ENCODE results near the gene CLEC18C.
"Not testable (repeated sequence)": the region's sequence is repeated elsewhere in the genome, so short reads cannot be mapped to it uniquely, and the experiment has no call there.

CLEC18C gene

DNA sequence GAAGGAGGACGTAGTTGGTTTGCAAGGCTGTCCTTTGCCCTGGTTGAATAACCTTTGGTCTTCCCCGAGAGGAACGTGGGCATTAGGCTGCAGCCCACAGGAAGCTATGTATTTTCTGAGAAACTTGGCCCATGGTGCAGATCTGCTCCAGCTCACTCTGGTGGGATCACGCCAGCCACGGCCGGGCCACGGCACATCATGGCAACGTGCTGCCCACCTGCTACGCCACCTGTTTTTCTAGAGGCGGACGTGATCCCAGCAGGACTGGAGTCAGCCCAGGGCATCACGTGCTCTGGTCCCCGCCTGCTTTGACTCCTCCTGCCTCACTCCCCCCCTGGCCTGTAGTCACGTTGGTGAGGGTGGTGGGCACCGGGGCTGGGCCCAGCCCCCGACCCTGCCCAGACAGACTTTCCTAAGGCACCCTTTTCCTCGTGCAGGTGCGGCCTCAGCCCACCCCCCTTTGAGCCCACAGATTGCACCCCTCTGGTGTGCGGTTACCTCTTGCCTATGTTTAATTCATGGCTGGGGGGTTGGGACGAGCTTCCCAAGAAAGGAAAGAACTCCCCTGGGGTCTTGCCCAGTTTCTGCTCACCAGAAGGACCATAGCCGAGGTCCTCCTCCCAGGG lies at the start of gene CLEC18C:
TSS of gene CLEC18C (plus strand) at position 576 of the 626 bp plus-strand sequence. CDS start 492 bp downstream, outside the sequence.
- DNase-seq (ENCODE audit: low spot score) = not testable (repeated sequence)

DNA sequence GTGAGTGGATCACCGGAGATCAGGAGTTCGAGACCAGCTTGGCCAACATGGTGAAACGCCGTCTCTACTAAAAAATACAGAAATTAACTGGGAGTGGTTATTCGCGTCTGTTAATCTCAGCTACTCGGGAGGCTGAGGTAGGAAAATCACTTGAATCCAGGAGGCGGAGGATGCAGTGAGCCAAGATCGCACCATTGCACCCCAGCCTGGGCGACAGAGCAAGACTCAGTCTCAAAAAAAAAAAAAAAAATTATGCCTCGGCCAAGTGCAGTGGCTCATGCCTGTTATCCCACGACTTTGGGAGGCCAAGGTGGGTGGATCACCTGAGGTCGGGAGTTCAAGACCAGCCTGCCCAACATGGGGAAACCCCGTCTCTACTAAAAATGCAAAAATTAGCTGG lies 49.8 kb upstream of the CLEC18C start:
- not testable (repeated sequence) for DNase-seq (ENCODE audit: low spot score)

DNA sequence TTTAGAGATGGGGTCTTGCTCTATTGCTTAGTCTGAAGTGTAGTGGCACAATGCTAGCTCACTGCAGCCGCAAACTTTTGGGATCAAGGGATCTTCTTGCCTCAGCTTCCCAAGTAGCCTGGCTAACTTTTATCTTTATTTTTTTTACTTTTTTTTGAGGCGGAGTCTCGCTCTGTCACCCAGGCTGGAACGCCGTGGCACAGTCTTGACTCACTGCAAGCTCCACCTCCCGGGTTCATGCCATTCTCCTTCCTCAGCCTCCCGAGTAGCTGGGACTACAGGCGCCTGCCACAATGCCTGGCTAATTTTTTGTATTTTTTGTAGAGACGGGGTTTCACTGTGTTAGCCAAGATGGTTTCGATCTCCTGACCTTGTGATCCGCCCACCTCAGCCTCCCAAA lies 47.4 kb upstream of the CLEC18C start:
- not testable (repeated sequence) for DNase-seq (ENCODE audit: low spot score)

DNA sequence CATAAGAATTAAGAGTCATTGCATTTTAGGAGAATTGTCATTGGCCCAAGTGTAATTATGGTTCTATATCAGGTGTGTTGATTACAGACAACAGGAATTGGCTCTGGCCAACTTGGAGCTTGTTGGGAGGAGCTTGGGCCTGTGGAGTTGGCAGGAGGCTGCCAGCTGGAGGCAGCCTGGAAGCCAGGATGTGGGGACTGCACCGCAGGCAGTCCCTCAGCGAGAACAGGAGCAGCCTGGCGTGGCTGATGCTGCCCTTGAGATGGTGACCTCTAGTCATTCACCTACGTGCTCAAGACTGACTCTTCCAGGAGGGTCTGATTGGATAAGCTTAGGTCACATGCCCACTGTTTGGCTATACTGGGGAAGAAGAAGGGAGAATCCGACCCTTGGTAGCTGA lies 45.9 kb upstream of the CLEC18C start:
- DNase-seq (ENCODE audit: low spot score) = not testable (repeated sequence)

DNA sequence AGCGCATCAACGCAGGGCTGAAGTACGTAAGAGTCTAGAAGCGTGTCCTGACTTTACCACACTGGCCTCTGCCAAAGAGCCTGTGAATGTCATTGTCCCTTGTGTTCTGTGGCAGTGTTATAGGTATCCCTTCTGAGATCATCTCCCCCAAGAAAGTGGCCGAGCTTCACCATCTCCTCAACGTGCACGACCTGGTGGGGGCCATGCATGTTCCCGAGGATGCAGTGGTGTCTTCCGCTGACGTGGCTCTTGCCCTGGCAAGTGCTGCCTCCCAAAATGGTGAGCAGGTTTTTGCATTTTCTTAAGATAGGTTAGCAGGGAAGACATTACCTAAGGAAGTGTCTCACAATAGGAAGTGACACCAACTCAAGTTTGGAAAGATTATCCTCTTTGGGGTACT lies 44.7 kb upstream of the CLEC18C start:
- not testable (repeated sequence) for DNase-seq (ENCODE audit: low spot score)

DNA sequence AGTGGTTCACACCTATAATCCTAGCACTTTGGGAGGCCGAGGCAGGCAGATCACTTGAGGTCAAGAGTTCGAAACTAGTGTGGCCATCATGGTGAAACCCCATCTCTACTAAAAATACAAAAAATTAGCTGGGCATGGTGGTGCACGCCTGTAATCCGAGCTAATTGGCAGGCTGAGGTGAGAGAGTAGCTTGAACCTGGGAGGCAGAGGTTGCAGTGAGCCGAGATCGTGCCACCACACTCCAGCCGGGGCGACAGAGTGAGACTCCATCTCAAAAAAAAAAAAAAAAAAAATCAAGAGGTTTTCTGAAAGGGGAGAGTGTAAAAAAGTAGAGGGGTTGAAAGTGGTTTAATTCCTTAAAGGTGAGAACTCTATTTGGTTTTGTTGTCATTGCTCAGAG lies 37.8 kb upstream of the CLEC18C start:
- DNase-seq (ENCODE audit: low spot score) = not testable (repeated sequence)

DNA sequence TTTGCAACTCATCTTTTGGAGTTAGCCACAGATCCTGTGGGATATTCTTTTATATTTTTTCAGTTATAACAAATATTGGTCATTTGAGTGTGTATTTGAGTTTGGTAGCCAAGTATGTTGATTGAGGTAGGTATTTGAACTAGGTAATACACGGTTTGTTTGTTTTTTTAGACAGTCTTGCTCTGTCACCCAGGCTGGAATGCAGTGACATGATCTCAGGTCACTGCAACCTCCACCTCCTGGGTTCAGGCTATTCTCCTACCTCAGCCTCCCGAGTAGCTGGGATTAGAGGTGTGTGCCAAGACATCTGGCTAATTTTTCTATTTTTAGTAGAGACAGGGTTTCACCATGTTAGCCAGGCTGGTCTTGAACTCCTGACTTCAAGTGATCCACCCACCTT lies 37.0 kb upstream of the CLEC18C start:
- DNase-seq (ENCODE audit: low spot score) = not testable (repeated sequence)

DNA sequence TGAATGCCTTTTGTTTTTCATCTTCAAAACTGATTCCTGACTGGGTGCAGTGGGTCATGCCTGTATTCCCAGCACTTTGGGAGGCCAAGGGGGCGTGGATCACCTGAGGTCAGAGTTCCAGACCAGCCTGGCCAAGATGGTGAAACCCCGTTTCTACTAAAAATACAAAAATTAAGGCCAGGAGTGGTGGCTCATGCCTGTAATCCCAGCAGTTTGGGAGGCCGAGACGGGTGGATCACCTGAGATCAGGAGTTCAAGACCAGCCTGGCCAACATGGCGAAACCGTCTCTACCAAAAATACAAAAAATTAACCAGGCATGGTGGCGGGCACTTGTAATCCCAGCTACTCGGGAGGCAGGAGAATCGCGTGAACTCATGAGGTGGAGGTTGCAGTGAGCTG lies 30.8 kb upstream of the CLEC18C start:
- DNase-seq (ENCODE audit: low spot score) = not testable (repeated sequence)

DNA sequence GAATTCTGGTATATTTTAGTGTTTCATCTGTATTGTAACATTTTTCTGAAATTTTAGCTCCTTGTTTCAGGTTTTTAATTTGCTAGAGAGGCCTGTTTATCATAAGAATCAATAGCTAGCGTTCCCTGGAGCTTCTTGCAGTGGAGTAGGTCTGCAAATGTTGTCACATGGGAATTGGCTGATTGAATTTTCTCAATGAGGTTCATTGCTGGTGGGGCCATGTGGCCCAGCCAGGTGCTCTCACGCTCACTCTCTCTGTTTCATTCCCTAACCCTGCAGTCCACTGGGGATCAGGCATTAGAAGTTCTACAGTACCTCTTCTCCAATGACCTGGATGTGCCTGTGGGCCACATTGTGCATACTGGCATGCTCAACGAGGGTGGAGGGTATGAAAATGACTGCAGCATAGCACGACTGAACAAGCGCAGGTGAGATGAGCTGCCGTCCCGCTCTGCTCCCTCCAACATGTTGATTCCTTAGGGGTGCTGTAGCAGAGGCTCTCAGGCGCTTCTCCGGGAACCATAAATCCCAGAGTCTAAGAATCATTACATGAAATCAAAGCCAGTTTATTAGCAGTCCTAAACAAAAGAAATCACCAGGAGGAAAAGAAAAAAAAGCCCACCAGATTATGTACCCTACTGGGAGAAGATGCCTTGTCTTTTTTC lies 30.2 kb upstream of the CLEC18C start:
- DNase-seq (ENCODE audit: low spot score) = not testable (repeated sequence)

DNA sequence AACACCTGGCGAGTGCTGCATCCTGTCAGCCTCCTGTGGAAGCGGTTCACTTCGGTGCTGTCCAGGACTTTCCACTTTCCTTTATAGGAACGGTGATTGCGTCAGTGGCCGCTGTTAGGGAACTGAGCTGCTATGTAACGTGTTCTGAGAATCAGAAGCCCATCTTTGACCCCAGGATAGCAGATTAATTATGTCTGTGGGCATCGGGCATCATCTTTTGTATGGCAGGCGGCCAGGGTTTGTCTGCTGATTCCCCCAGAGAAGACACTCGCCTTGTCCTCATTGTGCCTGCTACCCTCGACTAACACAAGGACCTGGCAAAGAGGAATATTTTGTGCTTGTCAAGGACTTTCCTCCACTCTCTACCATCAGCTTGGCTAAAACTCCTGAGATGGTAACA lies 25.7 kb upstream of the CLEC18C start:
- DNase-seq (ENCODE audit: low spot score) = not testable (repeated sequence)

DNA sequence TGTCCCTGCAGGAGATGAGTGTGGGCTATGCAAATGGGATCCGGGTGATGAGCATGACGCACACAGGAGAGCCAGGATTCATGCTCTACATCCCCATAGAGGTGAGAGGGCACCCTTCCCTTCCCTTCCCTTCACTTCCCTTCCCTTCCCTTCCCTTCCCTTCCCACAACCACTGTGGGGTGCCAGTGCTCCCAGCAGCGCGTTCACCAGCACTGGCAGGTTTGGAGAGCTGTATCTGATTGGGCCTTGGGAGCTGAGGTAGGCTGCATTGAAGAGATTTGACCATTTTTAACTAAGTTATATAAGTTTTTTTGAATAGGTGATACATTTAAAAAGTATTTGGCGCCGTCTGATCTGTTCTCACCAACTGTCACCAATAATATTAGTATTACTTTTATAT lies 25.1 kb upstream of the CLEC18C start:
- DNase-seq (ENCODE audit: low spot score) = not testable (repeated sequence)

DNA sequence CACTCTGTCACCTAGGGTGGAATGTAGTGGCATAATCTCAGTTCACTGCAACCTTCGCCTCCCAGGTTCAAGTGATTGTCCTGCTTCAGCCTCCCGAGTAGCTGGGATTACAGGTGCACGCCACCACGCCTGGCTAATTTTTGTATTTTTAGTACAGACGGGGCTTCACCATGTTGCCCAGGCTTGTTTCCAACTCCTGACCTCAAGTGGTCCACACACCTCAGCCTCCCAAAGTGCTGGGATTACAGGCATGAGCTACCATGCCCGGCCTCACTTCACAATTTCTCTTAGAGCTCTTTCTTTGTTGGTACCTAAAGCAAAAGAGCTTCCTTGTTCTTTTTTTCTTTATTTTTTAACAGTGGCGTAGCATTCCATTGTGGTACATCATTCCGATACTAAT lies 24.3 kb upstream of the CLEC18C start:
- not testable (repeated sequence) for DNase-seq (ENCODE audit: low spot score)

DNA sequence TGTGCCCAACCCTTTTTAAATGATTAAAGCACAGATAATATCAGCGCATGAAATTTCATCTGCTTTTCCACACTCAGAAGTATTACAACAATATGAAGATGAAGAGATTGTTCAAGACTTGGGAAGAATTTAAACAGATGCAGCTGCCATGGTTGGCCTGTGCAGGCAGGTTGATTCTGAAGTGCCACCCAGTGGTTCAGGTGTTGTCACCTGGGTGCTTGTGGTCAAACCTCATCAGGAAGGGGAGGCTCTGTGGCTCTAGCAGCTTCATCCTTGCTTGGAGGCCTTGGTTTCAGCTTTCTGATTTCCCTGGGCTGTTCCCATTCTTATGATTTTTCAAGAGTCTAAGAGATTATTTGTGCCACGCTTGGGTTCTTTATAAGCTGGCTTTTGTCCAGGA lies 22.2 kb upstream of the CLEC18C start:
- no peak for DNase-seq (ENCODE audit: low spot score)

DNA sequence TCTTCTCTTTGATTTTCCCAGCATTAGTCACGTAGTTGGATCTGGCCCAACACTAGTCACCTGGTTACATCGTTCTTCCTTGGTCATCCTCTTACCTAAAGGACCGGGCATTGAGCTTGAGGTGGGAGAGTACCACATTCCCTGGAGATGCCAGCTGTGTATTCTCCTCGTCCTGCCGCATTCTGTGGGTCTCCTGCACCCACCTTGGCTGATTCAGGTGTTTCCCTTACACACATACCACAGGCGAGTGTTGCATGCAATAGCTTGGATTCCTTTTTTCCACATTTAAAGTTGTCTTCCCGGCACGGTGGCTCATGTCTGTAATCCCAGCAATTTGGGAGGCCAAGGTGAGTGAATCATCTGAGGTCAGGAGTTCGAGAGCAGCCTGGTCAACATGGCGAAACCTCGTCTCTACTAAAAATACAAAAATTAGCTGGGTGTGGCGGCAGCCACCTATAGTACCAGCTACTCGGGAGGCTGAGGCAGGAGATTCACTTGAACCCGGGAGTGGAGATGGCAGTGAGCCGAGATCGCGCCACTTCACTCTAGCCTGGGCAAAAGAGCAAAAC lies 21.6 kb upstream of the CLEC18C start:
- no peak for DNase-seq (ENCODE audit: low spot score)

DNA sequence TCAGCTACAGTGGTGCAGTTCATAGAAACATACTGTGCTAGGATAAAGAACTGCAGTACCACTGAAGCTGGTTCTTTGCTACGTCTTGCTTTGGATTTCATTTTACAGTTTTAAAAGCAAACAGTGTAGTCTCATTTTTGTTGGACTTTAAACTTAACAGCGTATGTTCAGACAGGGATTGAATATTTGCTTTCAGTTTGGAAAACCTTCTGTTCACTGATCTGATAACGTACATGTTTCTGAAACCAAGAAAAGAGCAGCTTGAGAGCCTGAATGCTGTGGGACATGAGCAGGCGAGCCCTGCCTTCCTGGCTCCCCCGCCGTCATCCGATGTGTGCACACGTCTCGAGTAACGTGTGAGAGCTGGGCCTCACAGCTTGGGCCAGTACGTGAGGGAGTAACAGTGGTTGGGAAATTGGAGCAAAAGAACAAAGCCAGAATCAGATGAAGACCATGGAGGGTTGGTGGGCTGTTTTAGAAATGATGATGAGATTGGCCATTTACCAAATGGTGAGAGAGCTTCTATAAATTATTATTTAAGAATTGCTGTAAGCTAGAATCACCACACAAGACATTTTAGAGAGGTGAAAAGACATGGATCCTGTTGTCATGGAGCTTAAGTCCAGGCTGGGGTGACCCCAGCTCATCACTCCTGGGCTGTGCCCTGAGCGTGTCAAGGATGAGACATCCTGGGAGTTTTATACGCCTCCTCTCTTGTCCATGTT lies 20.8 kb upstream of the CLEC18C start:
- no peak for DNase-seq (ENCODE audit: low spot score)

DNA sequence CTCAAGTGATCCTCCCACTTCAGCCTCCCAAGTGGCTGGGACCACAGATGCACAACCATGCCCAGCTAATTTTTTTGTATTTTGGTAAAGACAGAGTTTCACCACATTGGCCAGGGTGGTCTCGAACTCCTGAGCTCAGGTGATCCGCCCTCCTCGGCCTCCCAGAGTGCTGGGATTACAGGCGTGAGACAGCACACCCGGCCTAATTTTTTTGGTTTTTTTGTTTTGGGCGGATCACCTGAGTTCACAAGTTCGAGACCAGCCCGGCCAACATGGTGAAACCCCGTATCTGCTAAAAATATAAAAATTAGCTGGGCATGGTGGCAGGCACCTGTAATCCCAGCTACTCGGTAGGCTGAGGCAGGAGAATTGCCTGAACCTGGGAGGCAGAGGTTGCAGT lies 18.9 kb upstream of the CLEC18C start:
- DNase-seq (ENCODE audit: low spot score) = not testable (repeated sequence)

DNA sequence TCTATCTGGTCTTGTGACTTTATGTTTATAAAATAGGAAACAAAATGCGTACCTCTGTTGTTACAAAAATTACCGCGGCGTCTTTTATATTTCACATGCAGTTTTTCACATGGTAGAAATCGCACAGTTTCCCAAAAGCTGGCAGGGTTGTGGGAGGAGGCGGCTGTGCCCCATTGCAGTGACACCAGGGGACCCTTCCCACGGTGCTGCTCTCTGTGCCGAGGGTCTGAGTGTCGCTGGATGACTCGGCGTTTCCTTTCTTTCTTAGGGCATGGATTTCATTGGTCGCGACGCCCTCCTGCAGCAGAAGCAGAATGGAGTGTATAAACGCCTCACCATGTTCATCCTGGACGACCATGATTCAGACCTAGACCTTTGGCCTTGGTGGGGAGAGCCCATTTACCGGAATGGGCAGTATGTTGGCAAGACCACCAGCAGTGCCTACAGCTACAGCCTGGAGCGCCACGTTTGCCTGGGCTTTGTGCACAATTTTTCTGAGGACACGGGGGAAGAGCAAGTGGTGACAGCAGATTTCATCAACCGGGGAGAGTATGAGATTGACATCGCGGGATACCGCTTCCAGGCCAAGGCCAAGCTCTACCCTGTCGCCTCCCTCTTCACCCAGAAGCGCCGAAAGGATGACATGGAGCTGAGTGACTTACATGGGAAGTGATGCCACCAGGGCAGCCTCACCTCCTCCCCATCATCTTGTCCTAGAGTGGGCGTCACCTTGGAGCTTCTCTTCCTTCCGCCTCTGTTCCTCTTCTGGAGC lies 17.2 kb upstream of the CLEC18C start:
- no peak for DNase-seq (ENCODE audit: low spot score)

DNA sequence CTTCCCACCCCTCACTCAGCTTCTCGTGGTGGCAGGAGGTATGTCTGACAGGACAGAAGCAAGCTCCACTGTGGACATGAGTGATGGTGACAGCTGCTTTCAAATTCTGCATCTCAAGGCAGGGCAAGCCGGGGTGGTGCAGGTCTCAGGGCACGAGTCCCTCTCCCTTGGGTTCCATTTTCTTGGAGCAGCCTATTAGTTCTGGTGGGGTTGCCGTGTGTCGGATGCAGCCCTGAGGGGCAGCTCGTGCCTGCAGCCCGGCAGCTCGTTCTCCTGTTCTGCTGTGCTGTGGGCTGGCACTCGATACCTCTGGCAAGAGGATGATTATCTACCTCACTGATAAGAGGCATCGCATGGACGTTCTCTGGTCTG lies 16.5 kb upstream of the CLEC18C start:
- DNase-seq (ENCODE audit: low spot score) = no peak

DNA sequence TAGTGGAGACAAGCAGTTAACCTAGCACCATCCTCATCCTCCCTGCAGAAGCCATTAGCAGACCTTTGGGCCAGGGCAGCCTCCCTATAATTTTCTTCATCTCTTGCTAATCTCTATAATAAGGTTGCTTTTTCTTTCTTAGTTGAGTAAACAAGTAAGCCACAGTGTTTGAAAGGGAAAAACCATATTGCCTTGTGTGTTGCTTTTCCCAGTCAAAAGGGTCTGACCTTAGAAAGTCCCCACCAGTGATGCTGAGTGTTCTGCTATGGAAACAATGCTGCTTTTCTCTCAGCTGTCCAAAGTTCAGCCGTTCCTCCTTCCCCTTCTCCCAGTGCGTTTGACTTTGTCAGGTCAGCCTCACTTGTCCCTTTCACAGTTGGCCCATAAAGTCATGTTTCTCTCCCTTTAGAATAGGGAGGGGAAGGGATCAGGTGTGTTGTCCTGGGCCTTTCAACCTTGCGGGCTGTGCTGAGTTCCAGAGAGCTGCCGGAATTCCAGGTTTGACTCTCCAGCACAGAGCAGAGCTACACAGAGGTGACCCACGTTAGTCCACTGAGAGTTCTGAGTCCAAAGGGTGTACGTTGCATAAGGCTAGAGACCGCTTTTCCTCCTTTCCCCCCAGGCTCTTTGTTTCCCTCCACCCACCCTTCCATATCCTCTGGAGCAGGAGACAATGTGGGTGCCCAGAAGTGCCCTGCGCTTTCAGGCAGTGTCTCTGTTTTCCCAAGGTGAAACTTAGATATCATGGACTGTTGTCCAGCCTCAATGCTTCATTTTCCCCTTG lies 15.9 kb upstream of the CLEC18C start:
- no peak for DNase-seq (ENCODE audit: low spot score)

DNA sequence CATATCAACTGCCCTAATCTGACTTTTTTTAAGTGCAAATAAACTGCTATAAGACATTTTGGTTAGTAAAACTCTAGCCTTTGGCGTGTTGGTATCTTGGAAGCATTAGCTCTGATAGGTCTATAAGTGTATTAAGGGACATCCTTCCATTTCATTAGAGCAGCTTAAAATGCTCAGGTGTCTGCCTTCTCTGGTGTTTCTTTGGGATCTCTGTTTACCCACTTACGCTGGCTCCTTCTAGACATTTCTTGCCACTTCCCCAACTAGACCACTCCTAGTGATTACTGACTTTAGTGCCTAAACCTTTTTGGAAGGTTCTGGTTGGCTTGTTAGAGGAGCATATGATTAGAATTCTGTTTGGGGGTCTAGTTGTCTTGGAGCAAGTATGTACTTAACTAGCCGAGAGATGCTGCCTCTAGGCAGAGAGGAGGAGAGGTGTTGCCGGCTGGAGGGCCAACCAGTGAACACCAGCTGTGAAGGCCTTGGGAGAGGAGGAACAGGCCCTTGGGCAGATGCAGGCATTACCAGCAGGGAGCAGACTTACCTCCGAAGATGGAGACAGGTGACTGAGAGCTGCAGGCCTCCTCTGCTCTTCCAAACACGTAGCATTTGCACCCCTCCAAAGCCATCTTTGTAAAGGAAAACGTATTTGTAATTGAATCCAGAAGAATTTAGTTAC lies 15.2 kb upstream of the CLEC18C start:
- no peak for DNase-seq (ENCODE audit: low spot score)

All from CD4-positive, alpha-beta T cell treated with Interleukin-6 at 100 ng/mL for 8 hours (primary cell).